A549 (cell line): ENCODE measurements around the gene MRGPRD. TPM values are rescaled to one million over a fixed set of nuclear protein-coding genes. Genes with fewer than 3 reads are reported as not detected.

Experiments
- ATAC-seq, 2 experiments: fragments of 200-7000 bp in 1 of 2; fragments of >200 bp in 1 of 2; cut with Nextera tagmentation in 1 of 2; cut with Tn5 transposase in 1 of 2; 3 replicates each; pipeline versions ENCODE4 v1.8.0 to v1.9.1; 2018 to 2020; ENCODE audit warnings: mild to moderate bottlenecking in 1 of 2, moderate library complexity in 1 of 2
- CTCF ChIA-PET: fragments of 300-600 bp; sonication (Branson Sonifier 250); formaldehyde crosslinking; extraction: SDS; loops from one replicate; lab custom pipeline; 2021; ENCODE audit warnings: antibody characterized with exemption, inconsistent platforms; lab: Yijun Ruan, JAX
- POLR2A ChIA-PET: fragments of 350-600 bp; formaldehyde crosslinking; extraction: SDS; loops from one replicate; lab custom pipeline; 2021; ENCODE audit warnings: antibody characterized with exemption, inconsistent platforms; lab: Yijun Ruan, JAX
- DNase-seq, 2 experiments: peaks; one replicate each; pipeline versions ENCODE4 v3.0.0 to v3.0.0-alpha.2; 2011 to 2016; ENCODE audit warnings: low read depth in 1 of 2, low spot score in 1 of 2
- FAIRE-seq: peaks from 2 replicates; lab custom pipeline; 2011; peaks lifted over from hg19 to GRCh38; lab: Jason Lieb, UNC
- H3K27ac ChIP-seq, 2 experiments: fragments of >200 bp; sonication (Bioruptor Twin); formaldehyde crosslinking; 3 replicates each; pipeline ENCODE4 v1.5.1; 2016 to 2017
- H3K4me1 ChIP-seq: fragments of >200 bp; sonication (Bioruptor Twin); formaldehyde crosslinking; 3 replicates; pipeline ENCODE4 v1.6.1; 2016
- H3K4me2 ChIP-seq: fragments of >200 bp; sonication (Bioruptor Twin); formaldehyde crosslinking; 3 replicates; pipeline ENCODE4 v1.6.1; 2016
- H3K4me3 ChIP-seq: fragments of >200 bp; sonication (Bioruptor Twin); formaldehyde crosslinking; 3 replicates; pipeline ENCODE4 v1.5.1; 2016
- H3K9me3 ChIP-seq: fragments of >200 bp; sonication (Bioruptor Twin); formaldehyde crosslinking; 3 replicates; pipeline ENCODE4 v1.6.1; 2016
- ATOH8 ChIP-seq: fragments of 250-450 bp; sonication (Bioruptor Pico); IDR thresholded peaks from 2 replicates; pipeline ENCODE4 v1.5.0; 2020; ENCODE audit warnings: low read depth, mild to moderate bottlenecking, moderate library complexity
- CBX2 ChIP-seq: fragments of 200-600 bp; sonication (generic); IDR thresholded peaks from 2 replicates; pipeline ENCODE4 v1.6.1; 2016; ENCODE audit warnings: low read depth, mild to moderate bottlenecking, borderline replicate concordance
- CEBPB ChIP-seq, 2 experiments: fragments of >200 bp in 1 of 2; sonication (Bioruptor Twin) in 1 of 2; formaldehyde crosslinking in 1 of 2; IDR thresholded peaks; 2 replicates each; pipeline ENCODE4 v1.6.1; 2012 to 2016
- CTCF ChIP-seq: fragments of >200 bp; sonication (Bioruptor Twin); formaldehyde crosslinking; IDR thresholded peaks from 3 replicates; pipeline ENCODE4 v1.5.1; 2016
- EHF ChIP-seq: fragments of 250-450 bp; sonication (Bioruptor Pico); IDR thresholded peaks from 2 replicates; pipeline ENCODE4 v1.5.0; 2020; ENCODE audit warnings: mild to moderate bottlenecking
- EHMT2 ChIP-seq: fragments of 200-600 bp; sonication (generic); IDR thresholded peaks from 2 replicates; pipeline ENCODE4 v1.6.1; 2016; ENCODE audit warnings: antibody characterized with exemption, low read depth, mild to moderate bottlenecking, moderate library complexity
- FOSB ChIP-seq: fragments of 250-450 bp; sonication (Bioruptor Pico); IDR thresholded peaks from 2 replicates; pipeline ENCODE4 v1.5.0; 2020; ENCODE audit warnings: mild to moderate bottlenecking, moderate library complexity
- HEYL ChIP-seq: fragments of 250-450 bp; sonication (Bioruptor Pico); IDR thresholded peaks from 2 replicates; pipeline ENCODE4 v1.8.0; 2021; ENCODE audit warnings: mild to moderate bottlenecking, moderate library complexity
- HOXB5 ChIP-seq: fragments of 250-450 bp; sonication (Bioruptor Pico); IDR thresholded peaks from 2 replicates; pipeline ENCODE4 v1.5.0; 2020; ENCODE audit warnings: mild to moderate bottlenecking, moderate library complexity
- JUNB ChIP-seq: fragments of >200 bp; sonication (Bioruptor Twin); formaldehyde crosslinking; IDR thresholded peaks from 2 replicates; pipeline ENCODE4 v1.6.1; 2016
- KDM5A ChIP-seq: fragments of 200-600 bp; sonication (generic); IDR thresholded peaks from 2 replicates; pipeline ENCODE4 v1.6.1; 2016; ENCODE audit warnings: antibody characterized with exemption, mild to moderate bottlenecking
- MYC ChIP-seq: IDR thresholded peaks from 2 replicates; pipeline ENCODE4 v1.6.1; 2012; ENCODE audit warnings: mild to moderate bottlenecking, inconsistent platforms, low read length, improper control_type of control experiment, borderline replicate concordance
- NFE2L2 ChIP-seq: fragments of 150-350 bp; conservative IDR thresholded peaks from 2 replicates; pipeline ENCODE4 v1.6.1; 2014; ENCODE audit warnings: low read length
- NR3C1 ChIP-seq: fragments of >200 bp; sonication (Bioruptor Twin); formaldehyde crosslinking; IDR thresholded peaks from 3 replicates; pipeline ENCODE4 v1.6.1; 2017
- PHF8 ChIP-seq: fragments of 200-600 bp; sonication (generic); IDR thresholded peaks from 2 replicates; pipeline ENCODE4 v1.6.1; 2016; ENCODE audit warnings: low read depth, mild to moderate bottlenecking, antibody characterized with exemption, moderate library complexity, borderline replicate concordance
- RARB ChIP-seq: fragments of 250-450 bp; sonication (Bioruptor Pico); IDR thresholded peaks from 2 replicates; pipeline ENCODE4 v1.8.0; 2021; ENCODE audit warnings: mild to moderate bottlenecking, moderate library complexity
- RCOR1 ChIP-seq: fragments of 150-350 bp; IDR thresholded peaks from 2 replicates; pipeline ENCODE4 v1.6.1; 2014; ENCODE audit warnings: antibody characterized with exemption, low read length, low read depth
- SMC3 ChIP-seq: fragments of >200 bp; sonication (Bioruptor Twin); formaldehyde crosslinking; IDR thresholded peaks from 3 replicates; pipeline ENCODE4 v1.6.1; 2018; ENCODE audit warnings: inconsistent platforms
- TFCP2L1 ChIP-seq: fragments of 250-450 bp; sonication (Bioruptor Pico); IDR thresholded peaks from 2 replicates; pipeline ENCODE4 v1.5.0; 2021; ENCODE audit warnings: mild to moderate bottlenecking
- ZFP36 ChIP-seq: fragments of 450-650 bp; IDR thresholded peaks from 2 replicates; pipeline ENCODE4 v1.6.1; 2014; ENCODE audit warnings: borderline replicate concordance; ENCODE audit not compliant: partially characterized antibody
- ZSCAN20 ChIP-seq: fragments of 250-450 bp; sonication (Bioruptor Pico); IDR thresholded peaks from 2 replicates; pipeline ENCODE4 v1.8.0; 2022; ENCODE audit warnings: mild to moderate bottlenecking, moderate library complexity
- WGBS: methylation state at CpG from one replicate; pipeline ENCODE4 v1.1.6; 2017; ENCODE audit errors: missing lambda C conversion rate; 5-methylcytosine and 5-hydroxymethylcytosine counted together
- polyA plus RNA-seq, 4 experiments: library from polyadenylated mRNA; depleted of rRNA in 3 of 4; stranded (reverse); fragments of >200 nt; fragmentation: RNase III in 1 of 4; extraction: RNeasy Plus Mini Kit Qiagen cat#74134 plus additional on column Dnase treatment in 1 of 4; gene quantifications; 2 replicates in 3 of 4; 3 replicates in 1 of 4; pipeline ENCODE4 v1.2.3, GENCODE V29; 2011 to 2017
- TF ChIP-seq, protein P1 (sequence below): IDR thresholded peaks from 2 replicates; pipeline ENCODE4 v1.6.1; 2012; ENCODE audit warnings: low read depth, borderline replicate concordance

The MRGPRD gene
- polyA plus RNA-seq, 2 of the 4 experiments (the other 2 are of a cell fraction), result not detected

- TF ChIP-seq SMC3 (no peak), JUNB (no peak), HEYL (no peak), ZSCAN20 (no peak), EHF (CRISPR knock-in tag) (no peak), NFE2L2 (no peak), ZFP36 (no peak), TFCP2L1 (CRISPR knock-in tag) (no peak)
- TF ChIP-seq, protein P1, sequence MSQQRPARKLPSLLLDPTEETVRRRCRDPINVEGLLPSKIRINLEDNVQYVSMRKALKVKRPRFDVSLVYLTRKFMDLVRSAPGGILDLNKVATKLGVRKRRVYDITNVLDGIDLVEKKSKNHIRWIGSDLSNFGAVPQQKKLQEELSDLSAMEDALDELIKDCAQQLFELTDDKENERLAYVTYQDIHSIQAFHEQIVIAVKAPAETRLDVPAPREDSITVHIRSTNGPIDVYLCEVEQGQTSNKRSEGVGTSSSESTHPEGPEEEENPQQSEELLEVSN, result no peak
Measured at GRCh38 chr11:68997995-68998348, 17.2 kb upstream of the MRGPRD start (continued).

- no peak for DNase-seq
- POLR2A ChIA-PET, result no interaction called here
- no peak overlapping the region for H3K4me3 ChIP-seq
- CTCF ChIA-PET, result interaction anchor here (0.7 to 1.1 kb wide), 3 partner anchors 15 to 48 kb away, joined by 3 read pairs; no protein-coding TSS in a partner anchor
- no peak for ATAC-seq
- 85% methylated on average over 19 of the region's 19 CpGs for WGBS
- no peak for FAIRE-seq
- H3K9me3 ChIP-seq, result no peaks in the 10 kb centered on the region
- no peak overlapping the region for H3K27ac ChIP-seq
- H3K4me1 ChIP-seq, result peaks cover 10% of the 10 kb centered on the region
- H3K4me2 ChIP-seq, result no peak overlapping the region
- TF ChIP-seq CTCF, result no peak
- TF ChIP-seq CBX2, result no peak
- TF ChIP-seq, all 56 proteins: peak for 0
Measured at GRCh38 chr11:68997124-68997994, 16.6 kb upstream of the MRGPRD start.

DNA sequence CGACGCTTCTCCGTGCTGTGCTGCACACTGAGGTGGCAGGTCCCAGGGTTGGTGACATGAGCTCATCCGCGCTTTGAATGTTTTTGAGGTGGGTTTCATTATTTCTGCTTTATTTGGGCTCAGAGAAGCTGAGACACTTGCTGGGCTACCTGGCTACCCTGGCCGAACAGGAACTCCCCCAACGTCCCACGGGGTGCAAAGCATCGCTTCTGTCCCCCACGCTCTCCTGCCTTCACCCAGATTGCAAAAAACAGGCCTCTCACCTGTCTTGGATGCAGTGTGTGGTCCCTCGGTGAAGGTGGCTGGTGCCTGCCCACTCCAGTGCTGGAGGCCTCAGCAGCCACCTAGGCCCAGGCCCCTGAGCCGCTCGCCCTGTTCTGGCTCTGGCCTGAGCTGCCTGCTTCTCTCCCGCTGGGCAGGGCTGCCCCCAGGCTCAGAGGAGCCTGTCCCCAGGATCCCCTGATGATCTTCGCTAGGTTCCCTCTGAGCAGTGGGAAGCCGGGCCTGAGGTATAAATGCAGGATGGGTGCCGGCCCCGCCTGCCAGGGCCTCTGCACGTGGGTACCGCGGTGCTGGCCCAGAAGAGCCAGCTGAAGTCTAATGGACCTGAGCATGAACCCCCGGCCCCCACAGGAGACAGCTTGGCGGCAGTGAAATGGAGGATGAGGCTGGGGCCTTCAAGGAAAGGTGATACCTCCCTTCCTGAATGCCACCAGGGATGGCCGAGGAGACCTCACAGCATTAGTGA, 15.8 kb upstream of the MRGPRD start:
- Histone ChIP-seq H3K4me1 (peaks cover 10% of the 10 kb centered on the region), H3K4me2 (no peak overlapping the region), H3K27ac (no peak overlapping the region), H3K9me3 (no peaks in the 10 kb centered on the region), H3K4me3 (no peak overlapping the region)
- TF ChIP-seq RARB (CRISPR knock-in tag) (no peak), NR3C1 (no peak), EHMT2 (no peak), HOXB5 (no peak), MYC (no peak), PHF8 (no peak), KDM5A (no peak), ATOH8 (CRISPR knock-in tag) (no peak), CBX2 (no peak), TFCP2L1 (CRISPR knock-in tag) (no peak), CEBPB (IDR thresholded peaks at IDR 0.05) (no peak), FOSB (no peak), RCOR1 (no peak)
- FAIRE-seq (no peak), ATAC-seq (no peak), DNase-seq (no peak)
- ChIA-PET POLR2A (no interaction called here), CTCF (interaction anchor here (0.7 kb wide), 1 partner anchor 49 kb away, joined by 3 read pairs; no protein-coding TSS in a partner anchor)
- 85% methylated on average over 20 of the region's 24 CpGs for WGBS
